Measurements from ENCODE around the gene TBC1D8.

GRCh38 chr2:101026253-101026701, 124.9 kb downstream of the TBC1D8 start:
- no peak for TF ChIP-seq REST (IDR thresholded peaks at IDR 0.05; ENCODE audit: insufficient read depth in 1 of 2, low read depth in 2 of 2, low read length in 1 of 2)
- TF ChIP-seq TCF7L2 (IDR thresholded peaks at IDR 0.05; ENCODE audit: low read depth, low read length) = no peak
- no peak for TF ChIP-seq POLR2AphosphoS5 (IDR thresholded peaks at IDR 0.05; ENCODE audit: low read depth, low read length)

All from Panc1 (cell line).